ENCODE results near the gene TAF9B.
"Not testable (repeated sequence)": the region's sequence is repeated elsewhere in the genome, so short reads cannot be mapped to it uniquely, and the experiment has no call there.

Gene TAF9B

GRCh38 chrX:78116766-78117165 lies 22.7 kb downstream of the TAF9B start:
- no peak for DNase-seq (ENCODE audit: low read depth in 2 of 3, low spot score in 2 of 3)

GRCh38 chrX:78116365-78116764 lies 23.1 kb downstream of the TAF9B start:
- no peak for DNase-seq (ENCODE audit: low read depth in 2 of 3, low spot score in 2 of 3)

- no peak for DNase-seq (ENCODE audit: low read depth in 2 of 3, low spot score in 2 of 3)
Measured at GRCh38 chrX:78111140-78111931, 28.1 kb downstream of the TAF9B start.

GRCh38 chrX:78109458-78109857 lies 30.0 kb downstream of the TAF9B start:
- no peak for DNase-seq (ENCODE audit: low read depth in 2 of 3, low spot score in 2 of 3)

GRCh38 chrX:78106651-78106986 lies 32.8 kb downstream of the TAF9B start:
- no peak for DNase-seq (ENCODE audit: low read depth in 2 of 3, low spot score in 2 of 3)

GRCh38 chrX:78105944-78106650 lies 33.4 kb downstream of the TAF9B start:
- DNase-seq (ENCODE audit: low read depth in 2 of 3, low spot score in 2 of 3) = no peak

- no peak for DNase-seq (ENCODE audit: low read depth in 2 of 3, low spot score in 2 of 3)
Measured at GRCh38 chrX:78104447-78105176, 34.8 kb downstream of the TAF9B start.

GRCh38 chrX:78103623-78104446 lies 35.6 kb downstream of the TAF9B start, which contains the start of gene PGK1:
PGK1 (plus strand) TSS chrX:78104248; CDS start chrX:78104341, 93 bp downstream.
- peak; percentile 49 to 88 (median 62) for DNase-seq (ENCODE audit: low read depth in 2 of 3, low spot score in 2 of 3)

- no peak for DNase-seq (ENCODE audit: low read depth in 2 of 3, low spot score in 2 of 3)
Measured at GRCh38 chrX:78103001-78103622, 36.3 kb downstream of the TAF9B start.

- no peak for DNase-seq (ENCODE audit: low read depth in 2 of 3, low spot score in 2 of 3)
Measured at GRCh38 chrX:78102091-78102490, 37.4 kb downstream of the TAF9B start.

- no peak for DNase-seq (ENCODE audit: low read depth in 2 of 3, low spot score in 2 of 3)
Measured at GRCh38 chrX:78098108-78098507, 41.3 kb downstream of the TAF9B start.

- no peak for DNase-seq (ENCODE audit: low read depth in 2 of 3, low spot score in 2 of 3)
Measured at GRCh38 chrX:78092296-78092695, 47.2 kb downstream of the TAF9B start.

- DNase-seq (ENCODE audit: low read depth in 2 of 3, low spot score in 2 of 3) = not testable (repeated sequence)
Measured at GRCh38 chrX:78081413-78081812, 58.0 kb downstream of the TAF9B start.
